B cell (primary cell): Measurements from ENCODE around the gene OTOP3.

Source experiments
- CTCF ChIP-seq: fragments of 200-600 bp; IDR thresholded peaks from one replicate; pipeline ENCODE4 v1.8.0; 2022; ENCODE audit warnings: antibody characterized with exemption, mild to moderate bottlenecking
- EZH2 ChIP-seq: IDR thresholded peaks from 2 replicates; pipeline ENCODE4 v1.6.1; 2012; ENCODE audit warnings: borderline replicate concordance, low read depth, mild to moderate bottlenecking, moderate library complexity, low read length; ENCODE audit not compliant: insufficient read depth, poor library complexity, severe bottlenecking

GRCh38 chr17:74930535-74931036 is 5.1 kb upstream of the OTOP3 start:
- no peak for TF ChIP-seq CTCF
- TF ChIP-seq EZH2, result no peak
